DMS 273 treated with DMSO at 0.1 percent for 48 hours (cell line): Measurements from ENCODE around the gene BTNL9.
"Not testable (repeated sequence)": the region's sequence is repeated elsewhere in the genome, so short reads cannot be mapped to it uniquely, and the experiment has no call there.

Source experiments
- DNase-seq: peaks from one replicate; lab custom pipeline; 2025; lab: John Stamatoyannopoulos, UW

The BTNL9 gene

GRCh38 chr5:181043285-181044092, 3.4 kb downstream of the BTNL9 start:
- no peak for DNase-seq

DNA sequence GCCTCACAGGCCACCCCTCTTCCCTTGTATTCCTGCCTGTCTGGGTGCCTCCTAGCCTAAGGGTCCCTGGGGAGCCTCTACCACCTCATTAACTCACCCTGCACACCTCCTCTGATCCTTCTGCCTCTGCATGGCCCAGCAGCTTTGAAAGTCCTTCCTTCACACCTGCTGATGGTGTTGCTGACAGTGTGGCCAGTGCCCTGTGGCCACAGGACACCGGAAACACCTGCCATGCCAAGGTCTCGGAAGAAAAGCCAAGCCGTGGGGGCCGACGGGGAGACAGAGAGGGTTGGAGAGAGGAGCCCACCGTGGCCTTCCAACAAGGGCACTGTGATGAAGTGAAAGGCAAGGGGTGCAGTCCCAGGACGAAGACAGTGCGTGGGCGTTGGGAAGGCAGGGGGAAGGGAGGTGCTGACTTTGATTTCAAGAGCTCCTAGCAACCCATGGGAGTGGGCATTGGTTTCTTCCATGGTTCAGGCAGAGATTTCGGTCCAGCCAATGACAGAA, 4.1 kb downstream of the BTNL9 start:
- no peak for DNase-seq

GRCh38 chr5:181044662-181045305, 4.7 kb downstream of the BTNL9 start:
- DNase-seq, result no peak

DNA sequence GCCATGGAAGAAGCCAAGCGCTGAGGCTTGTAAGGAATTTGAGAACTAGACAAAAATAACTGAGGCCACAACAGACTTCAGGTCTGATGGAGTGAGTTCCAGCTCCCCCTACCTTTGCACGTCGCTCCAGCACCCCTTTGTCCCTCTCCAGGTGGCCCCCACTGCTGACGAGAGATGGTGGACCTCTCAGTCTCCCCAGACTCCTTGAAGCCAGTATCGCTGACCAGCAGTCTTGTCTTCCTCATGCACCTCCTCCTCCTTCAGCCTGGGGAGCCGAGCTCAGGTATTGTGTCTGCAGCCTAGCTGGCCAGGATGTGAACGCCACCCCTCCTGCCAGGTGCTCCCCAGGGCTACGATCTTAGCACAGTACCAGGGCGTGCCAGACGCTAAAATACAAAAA, 5.2 kb downstream of the BTNL9 start:
- no peak for DNase-seq

GRCh38 chr5:181045857-181046256, 5.8 kb downstream of the BTNL9 start:
- not testable (repeated sequence) for DNase-seq

GRCh38 chr5:181047288-181047687, 7.2 kb downstream of the BTNL9 start:
- no peak for DNase-seq

GRCh38 chr5:181047921-181048320, 7.9 kb downstream of the BTNL9 start:
- DNase-seq, result no peak

GRCh38 chr5:181050016-181050415, 9.9 kb downstream of the BTNL9 start:
- no peak for DNase-seq

DNA sequence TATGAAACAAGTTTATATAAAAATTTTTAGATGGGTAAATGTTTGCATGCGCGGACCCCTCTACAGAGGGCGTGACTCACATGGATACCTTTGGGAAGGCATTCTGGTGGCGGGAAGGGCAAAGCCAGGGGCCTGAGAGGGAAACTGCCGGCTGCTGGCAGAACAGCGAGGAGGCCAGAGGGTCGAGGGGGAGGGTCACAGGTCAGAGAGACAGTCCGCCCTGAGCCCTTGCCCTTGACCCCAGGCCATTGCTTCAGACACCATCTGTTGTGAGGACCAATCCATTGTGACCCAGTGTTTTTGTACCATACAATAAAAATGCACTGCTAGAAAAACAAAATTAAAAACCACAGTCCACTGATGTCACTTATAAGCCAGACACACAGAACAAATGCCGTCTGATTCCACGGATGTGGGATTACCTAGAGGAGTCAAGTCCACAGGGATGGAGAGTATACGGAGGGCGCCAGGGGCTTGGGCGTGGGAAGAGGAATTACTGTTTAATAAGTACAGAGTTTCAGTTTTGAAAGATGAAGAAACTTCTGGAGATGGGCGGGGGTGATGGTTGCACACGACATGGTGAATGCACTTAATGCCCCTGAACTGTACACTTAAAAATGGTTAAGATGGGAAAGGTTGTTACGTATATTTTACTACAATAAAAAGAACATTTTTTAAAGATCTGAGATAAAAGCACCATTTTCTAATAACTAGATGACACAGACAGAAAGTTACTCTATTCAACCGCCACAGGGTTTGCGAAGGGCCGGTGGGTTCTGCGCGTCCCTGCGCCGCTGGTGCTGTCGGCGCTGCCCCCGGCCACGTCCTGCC, 12.0 kb downstream of the BTNL9 start:
- no peak for DNase-seq

DNA sequence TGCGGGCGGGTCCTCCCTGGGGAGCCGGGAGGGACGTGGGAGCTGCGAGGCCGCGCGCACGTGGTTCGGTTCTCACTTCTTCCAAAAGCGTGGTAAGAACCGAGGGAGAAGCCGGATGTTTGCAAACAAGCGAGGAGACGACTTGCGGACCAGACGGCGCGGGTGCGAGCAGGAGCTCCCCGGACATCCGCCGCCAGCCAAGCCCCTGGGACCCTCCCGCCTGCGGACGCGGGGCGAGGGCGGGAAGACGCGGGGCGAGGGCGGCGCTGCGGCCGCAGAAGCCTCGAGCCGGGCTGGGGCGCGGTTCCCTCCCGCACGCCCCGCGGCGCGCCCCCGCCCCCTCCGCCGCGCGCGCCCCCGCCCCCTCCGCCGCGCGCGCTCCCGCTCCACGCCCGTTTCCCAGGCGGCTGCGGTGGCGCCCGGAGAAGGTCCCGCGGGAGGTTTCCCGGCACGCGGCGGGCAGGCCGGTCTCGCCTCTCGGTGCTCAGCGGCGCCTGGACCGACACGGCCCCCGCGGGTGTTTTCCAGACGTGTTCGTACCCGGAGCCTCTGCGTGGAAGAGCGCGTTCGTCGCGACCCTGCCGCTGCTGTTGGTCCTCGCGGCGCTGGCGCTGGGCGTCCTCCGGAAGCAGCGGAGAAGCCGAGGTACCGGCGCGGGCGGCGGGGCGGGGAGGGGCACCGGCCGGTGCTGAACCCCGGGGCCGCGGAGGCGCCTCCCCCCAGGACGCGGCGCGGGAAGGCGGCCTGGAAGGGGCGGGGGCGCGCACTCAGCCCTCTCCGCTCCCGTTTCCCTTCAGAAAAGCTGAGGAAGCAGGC, 12.8 kb downstream of the BTNL9 start:
- DNase-seq, result no peak

DNA sequence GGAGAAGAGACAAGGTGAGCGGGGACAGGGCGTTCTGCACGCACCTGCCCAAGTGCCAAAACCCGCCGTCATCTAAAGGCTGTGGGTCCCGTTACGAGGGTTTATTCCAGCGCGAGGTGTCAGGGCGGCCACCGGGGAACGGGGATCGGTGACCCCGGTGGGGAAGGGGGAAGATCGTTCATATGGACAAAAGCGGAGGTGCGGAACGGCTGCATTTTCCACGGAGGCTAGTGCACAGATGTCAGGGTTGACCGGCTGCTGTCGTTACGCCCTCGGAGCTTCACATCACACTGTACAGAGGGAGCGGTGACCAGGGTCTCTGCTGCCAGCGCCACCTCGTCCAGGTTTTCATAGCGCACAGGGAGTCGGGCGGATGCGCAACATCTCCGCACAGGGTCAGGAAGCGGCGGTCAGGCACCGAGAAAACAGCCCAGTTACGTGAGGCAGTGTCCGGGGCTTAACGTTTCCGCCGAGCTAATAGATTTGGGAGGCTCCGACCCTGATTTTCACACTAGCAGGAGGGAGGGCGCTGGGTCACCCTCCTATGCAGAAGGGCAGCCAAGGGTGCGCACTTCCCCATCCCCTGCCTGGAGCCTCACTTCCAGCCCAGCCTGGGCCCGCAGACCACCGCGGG, 13.5 kb downstream of the BTNL9 start:
- no peak for DNase-seq

DNA sequence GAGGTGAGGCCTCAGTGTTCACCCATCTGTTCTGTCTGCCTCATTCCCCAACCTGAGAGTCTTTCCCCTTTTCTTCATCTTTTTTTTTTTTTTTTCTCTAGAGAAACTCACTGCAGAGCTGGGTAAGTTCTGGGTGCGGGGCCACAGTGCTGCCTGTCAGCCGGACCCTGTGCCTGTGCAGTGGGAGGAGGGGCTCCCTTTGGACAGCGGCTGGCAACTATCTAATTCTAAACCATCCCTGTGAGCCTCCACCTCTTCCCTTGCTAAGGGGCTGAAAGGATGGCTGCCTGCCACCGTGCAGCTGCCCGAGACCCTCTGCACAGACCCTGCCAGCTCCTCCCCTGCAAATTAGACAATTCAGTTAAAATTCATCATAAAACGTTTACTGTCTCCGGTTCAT, 14.1 kb downstream of the BTNL9 start:
- DNase-seq, result no peak

- DNase-seq, result no peak
Measured at GRCh38 chr5:181054871-181055459, 14.9 kb downstream of the BTNL9 start.

GRCh38 chr5:181056431-181056830, 16.4 kb downstream of the BTNL9 start:
- DNase-seq, result no peak

- DNase-seq, result no peak
Measured at GRCh38 chr5:181058321-181058720, 18.3 kb downstream of the BTNL9 start.

DNA sequence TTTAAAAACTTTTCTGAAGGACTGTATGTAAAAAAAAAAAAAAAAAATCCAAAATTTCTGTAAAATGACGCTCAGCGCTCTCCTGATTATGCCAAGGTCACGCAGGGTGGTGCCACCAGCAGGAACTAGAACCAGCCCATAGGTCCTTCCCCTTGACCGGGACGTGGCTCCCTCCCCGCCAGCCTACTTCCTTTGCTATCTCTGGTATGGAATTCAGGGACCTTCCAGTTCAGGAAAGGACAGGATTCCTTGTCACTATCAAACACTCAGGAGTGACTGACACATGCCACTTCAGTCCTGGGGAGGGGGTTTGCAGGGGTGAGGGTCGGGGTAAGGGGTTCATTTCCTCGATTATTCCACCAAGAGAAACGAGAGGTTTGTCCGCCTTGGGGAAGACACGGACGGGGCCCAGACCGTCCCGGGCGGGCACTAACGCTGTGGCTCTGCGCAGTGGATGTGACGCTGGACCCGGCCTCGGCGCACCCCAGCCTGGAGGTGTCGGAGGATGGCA, 18.8 kb downstream of the BTNL9 start:
- no peak for DNase-seq

DNA sequence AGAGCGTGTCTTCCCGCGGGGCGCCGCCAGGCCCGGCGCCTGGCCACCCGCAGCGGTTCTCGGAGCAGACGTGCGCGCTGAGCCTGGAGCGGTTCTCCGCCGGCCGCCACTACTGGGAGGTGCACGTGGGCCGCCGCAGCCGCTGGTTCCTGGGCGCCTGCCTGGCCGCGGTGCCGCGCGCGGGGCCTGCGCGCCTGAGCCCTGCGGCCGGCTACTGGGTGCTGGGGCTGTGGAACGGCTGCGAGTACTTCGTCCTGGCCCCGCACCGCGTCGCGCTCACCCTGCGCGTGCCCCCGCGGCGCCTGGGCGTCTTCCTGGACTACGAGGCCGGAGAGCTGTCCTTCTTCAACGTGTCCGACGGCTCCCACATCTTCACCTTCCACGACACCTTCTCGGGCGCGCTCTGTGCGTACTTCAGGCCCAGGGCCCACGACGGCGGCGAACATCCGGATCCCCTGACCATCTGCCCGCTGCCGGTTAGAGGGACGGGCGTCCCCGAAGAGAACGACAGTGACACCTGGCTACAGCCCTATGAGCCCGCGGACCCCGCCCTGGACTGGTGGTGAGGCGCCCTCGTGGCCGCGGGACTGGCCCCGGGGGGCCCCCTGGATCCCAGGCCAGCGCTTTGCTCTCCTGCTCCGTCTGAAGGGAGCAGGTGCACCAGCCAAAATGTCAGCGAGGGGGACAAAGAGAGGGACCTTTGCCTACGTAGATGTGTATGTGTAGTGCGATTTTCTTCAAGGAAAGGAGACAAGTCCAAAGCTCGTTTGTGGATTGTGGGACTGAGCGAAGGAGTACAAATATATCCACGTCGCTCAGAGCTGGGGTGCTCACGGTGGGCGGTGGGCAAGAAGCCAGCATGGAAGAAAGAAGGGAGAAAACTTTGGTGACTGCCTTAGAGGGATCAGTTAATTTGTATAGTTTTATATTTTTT, 19.5 kb downstream of the BTNL9 start:
- DNase-seq, result no peak

DNA sequence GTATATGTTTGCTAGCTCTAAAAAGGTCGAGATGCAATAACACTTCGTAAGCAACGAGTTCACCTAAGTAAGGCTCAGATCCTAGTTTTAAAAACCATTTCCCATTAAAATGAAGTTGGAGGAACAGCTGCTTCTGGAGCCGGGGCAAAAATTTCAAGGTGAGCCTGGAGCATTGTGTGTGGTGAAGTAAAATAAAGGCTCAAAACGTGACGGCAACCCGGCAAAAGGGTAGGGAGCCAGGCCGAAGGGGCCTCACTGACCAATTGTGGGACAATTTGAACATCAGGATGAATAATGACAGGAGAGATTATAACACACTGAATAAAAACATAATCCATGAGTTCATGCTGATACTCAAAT, 20.1 kb downstream of the BTNL9 start:
- no peak for DNase-seq

- no peak for DNase-seq
Measured at GRCh38 chr5:181060924-181061323, 20.9 kb downstream of the BTNL9 start.

- no peak for DNase-seq
Measured at GRCh38 chr5:181061645-181062044, 21.6 kb downstream of the BTNL9 start.
